GM12874 (cell line): ENCODE results near the gene ZNF77.

ENCODE experiments used
- TF ChIP-seq, protein P1 (sequence below): IDR thresholded peaks from 2 replicates; pipeline ENCODE4 v1.5.1; 2011; ENCODE audit warnings: low read depth, mild to moderate bottlenecking, control low read depth, low read length, moderate library complexity; ENCODE audit not compliant: insufficient read depth

ZNF77 gene

DNA sequence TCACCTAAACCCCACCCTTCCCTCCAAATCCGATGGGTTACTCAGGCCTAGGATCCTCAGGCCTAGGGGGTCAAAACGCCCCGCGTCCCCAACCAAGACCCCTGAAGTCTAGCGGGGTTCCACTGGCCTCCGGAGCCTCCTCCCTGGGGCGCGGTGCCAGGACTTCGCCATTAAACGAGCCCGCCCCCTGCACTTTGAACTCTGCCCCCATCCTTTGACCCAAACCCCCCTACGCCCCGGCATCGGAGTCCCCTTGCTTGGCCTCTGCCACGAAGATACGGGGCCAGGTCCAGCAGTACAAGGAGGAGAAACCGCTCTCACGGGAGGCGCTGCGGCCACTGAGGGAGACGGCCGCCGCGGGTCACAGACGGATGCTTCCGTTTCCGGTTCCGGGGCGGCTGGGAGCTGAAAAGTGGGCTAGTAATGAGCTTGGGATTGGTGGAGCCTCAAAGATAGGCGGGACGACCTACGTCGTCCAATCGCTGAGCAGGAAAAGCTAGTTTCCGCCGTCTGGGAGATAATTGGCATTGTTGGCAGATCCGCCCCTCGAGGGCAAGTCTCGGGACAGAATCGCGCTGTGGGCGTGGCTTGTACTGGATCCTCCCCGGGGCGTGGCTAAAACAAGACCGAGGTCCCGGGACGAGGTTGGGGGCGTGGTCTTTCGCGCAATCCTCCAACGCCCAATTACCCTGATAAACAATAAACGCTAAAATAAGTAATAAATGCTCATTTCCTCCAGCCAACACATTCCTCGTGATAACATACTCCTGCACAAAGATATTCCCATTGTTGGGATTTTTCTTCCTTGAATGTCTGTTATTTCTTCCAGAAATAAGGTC is 5.7 kb upstream of the ZNF77 start:
- TF ChIP-seq, protein P1, sequence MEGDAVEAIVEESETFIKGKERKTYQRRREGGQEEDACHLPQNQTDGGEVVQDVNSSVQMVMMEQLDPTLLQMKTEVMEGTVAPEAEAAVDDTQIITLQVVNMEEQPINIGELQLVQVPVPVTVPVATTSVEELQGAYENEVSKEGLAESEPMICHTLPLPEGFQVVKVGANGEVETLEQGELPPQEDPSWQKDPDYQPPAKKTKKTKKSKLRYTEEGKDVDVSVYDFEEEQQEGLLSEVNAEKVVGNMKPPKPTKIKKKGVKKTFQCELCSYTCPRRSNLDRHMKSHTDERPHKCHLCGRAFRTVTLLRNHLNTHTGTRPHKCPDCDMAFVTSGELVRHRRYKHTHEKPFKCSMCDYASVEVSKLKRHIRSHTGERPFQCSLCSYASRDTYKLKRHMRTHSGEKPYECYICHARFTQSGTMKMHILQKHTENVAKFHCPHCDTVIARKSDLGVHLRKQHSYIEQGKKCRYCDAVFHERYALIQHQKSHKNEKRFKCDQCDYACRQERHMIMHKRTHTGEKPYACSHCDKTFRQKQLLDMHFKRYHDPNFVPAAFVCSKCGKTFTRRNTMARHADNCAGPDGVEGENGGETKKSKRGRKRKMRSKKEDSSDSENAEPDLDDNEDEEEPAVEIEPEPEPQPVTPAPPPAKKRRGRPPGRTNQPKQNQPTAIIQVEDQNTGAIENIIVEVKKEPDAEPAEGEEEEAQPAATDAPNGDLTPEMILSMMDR, result no peak

DNA sequence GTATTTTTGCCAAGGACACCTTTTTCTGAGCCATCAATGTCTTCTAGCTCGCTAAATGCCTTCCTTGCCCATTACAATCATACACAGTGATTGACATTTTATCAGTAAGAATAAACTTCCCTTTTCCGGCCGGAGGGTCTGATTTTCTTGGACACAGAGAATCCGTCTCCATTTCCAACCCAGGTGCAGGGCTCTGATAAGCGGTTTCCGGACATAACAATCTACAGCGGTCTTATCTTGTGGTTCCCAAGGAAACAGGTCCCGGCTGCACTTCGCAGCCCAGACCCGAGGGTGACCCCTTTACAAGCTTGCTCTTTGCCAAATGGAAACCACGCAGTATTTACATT is 5.1 kb upstream of the ZNF77 start:
- TF ChIP-seq, protein P1, result no peak

DNA sequence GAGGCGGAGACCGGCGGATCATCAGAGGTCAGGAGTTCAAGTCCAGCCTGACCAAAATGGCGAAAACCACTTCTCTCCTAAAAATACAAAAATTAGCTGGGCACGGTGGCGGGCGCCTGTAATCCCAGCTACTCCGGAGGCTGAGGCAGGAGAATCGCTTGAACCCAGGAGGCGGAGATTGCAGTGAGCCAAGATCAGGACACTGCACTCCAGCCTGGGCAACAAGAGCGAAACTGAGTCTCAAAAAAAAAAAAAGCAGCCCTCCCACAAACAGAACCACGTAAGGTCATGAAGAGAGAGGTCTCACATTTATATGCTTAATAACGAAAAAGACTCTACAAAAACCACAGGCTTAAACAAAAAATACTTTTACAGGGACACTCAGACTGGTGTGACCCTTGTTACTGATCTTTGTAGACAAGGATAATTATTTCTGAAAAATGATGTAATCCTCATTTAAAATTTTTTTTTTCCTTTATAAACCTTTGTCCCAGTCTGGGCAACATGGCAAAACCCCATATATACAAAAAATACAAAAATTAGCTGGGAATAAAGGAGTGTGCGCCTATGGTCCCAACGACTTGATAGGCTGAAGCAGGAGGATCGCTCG is 909 bp upstream of the ZNF77 start:
- TF ChIP-seq, protein P1, result no peak

DNA sequence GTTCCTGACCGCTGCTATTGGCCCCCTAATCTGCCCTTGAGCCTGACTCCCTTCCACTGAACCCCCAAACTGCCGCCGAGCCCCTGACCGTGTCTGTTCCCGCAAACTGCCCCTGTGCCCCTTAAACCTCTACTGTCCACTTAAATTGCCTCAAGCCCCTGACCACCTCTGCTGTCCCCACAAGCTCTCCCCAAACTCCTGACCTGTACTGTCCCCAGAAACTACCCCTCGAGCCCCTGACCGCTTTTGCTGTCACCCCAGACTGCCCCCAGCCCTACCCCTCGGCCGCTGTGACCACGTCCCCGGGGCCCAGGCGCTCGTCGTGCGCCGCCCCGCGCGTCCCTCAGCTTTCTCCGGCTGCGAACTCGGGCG is 382 bp downstream of the ZNF77 start:
- TF ChIP-seq, protein P1, result no peak

DNA sequence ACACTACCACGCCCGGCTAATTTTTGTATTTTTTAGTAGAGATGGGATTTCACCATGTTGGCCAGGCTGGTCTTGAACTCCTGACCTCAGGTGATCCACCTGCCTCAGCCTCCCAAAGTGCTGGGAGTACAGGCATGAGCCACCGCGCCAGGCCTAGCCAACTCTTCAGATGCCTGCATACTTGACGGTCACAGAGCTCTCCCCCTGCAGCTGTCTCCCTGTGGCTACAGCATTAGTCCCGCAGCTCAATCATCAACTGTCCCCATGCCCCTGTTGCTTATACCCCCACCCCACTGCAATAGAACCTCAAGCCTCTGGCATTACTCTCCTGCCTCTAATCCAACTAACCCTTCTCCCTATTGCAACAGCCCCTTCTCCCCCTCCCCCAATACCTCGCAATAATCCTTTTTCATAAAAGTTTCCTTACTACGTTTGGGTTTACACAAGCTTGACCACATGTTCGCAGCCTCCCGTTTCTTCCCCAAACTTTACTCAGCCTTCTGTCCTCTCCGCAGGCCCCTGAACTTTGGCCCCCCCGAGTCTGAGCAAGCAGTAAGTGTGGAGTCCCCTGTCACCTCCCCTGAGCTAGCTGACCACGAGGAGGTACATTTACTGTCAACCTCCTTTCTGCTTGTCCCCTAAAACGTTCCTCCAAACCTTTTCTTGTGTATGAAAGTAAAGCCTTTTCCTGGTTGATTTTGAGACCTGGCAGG is 1.7 kb downstream of the ZNF77 start:
- TF ChIP-seq, protein P1, result no peak

DNA sequence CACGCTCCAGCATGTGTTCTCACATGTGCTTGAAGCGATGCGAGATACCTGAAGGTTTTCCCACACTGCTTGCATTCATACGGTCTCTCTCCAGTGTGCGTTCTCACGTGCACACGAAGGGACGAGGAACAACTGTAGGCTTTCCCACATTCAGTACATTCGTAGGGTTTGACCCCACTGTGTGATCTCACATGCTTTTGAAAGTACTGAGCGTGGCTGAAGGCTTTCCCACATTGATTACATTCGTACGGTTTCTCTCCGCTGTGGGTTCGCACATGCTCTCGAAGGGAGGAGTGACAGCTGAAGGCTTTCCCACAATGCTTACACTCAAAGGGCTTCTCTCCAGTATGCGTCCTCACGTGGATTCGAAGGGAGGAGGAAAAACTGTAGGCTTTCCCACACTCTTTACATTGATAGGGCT is 11.3 kb downstream of the ZNF77 start:
- TF ChIP-seq, protein P1, result no peak

DNA sequence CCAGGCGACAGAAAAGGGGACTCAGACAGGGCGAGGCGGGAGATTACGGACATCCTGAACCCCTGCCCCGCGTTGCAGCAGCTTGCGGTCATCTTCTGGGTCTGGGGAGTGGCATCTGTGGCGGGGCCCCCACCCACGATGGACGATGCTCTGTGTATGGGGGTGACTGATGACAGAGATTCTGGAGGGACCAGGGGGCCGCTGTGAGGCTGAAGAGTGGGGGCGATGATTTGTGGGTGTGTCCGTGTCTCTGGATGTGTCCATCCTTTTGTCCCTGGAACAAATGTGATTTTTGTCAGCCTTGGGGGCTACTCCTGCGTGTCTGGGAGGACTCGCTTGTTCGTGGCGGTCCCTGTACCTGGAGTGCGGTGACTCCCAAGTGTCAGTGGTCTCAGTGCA is 17.7 kb downstream of the ZNF77 start:
- TF ChIP-seq, protein P1, result no peak
